ENCODE data around the gene WIZ. TPM values are rescaled to one million over a fixed set of nuclear protein-coding genes. Genes with fewer than 3 reads are reported as not detected.

The WIZ gene
- total and polyA plus RNA-seq, 2 experiments from 2014 or later = 8.9 to 39.5 TPM

GRCh38 chr19:15439821-15440641, 9.7 kb downstream of the WIZ start:
- no peaks in the 10 kb centered on the region for H3K9me3 Mint-ChIP-seq
- H3F3A ChIP-seq (replicated peaks; ENCODE audit: low read depth) = no peaks in the 10 kb centered on the region
- no peak overlapping the region for H3K27ac Mint-ChIP-seq
- no peak overlapping the region for H3K4me3 Mint-ChIP-seq
- H2AFZ ChIP-seq = no peak overlapping the region
- H3K79me2 ChIP-seq (replicated peaks; ENCODE audit: insufficient read depth) = no peaks in the 10 kb centered on the region
- H3K27me3 ChIP-seq (ENCODE audit: insufficient read depth) = no peaks in the 10 kb centered on the region
- H3K4me1 ChIP-seq (ENCODE audit: insufficient read depth) = no peaks in the 10 kb centered on the region
- DNase-seq (ENCODE audit: low spot score) = no peak
- H3K27me3 Mint-ChIP-seq (ENCODE audit: insufficient read depth, low read depth, poor library complexity) = peaks cover 3% of the 10 kb centered on the region
- no peaks in the 10 kb centered on the region for H3K9me2 ChIP-seq (ENCODE audit: insufficient read depth)
- H4K20me1 ChIP-seq (replicated peaks; ENCODE audit: insufficient read depth) = no peaks in the 10 kb centered on the region
- no peak overlapping the region for H3K4me3 ChIP-seq
- ATAC-seq = no peak
- no peak overlapping the region for H3K27ac ChIP-seq (ENCODE audit: low read depth)
- H3K4me2 ChIP-seq = no peak overlapping the region
- no peaks in the 10 kb centered on the region for H3K4me1 Mint-ChIP-seq
- no peak for TF ChIP-seq ZNF331 (CRISPR knock-in tag; IDR thresholded peaks at IDR 0.05; ENCODE audit: low read depth)
- no peaks in the 10 kb centered on the region for H3K36me3 Mint-ChIP-seq (ENCODE audit: low read depth)
- no peaks in the 10 kb centered on the region for H3K36me3 ChIP-seq (ENCODE audit: insufficient read depth)

DNA sequence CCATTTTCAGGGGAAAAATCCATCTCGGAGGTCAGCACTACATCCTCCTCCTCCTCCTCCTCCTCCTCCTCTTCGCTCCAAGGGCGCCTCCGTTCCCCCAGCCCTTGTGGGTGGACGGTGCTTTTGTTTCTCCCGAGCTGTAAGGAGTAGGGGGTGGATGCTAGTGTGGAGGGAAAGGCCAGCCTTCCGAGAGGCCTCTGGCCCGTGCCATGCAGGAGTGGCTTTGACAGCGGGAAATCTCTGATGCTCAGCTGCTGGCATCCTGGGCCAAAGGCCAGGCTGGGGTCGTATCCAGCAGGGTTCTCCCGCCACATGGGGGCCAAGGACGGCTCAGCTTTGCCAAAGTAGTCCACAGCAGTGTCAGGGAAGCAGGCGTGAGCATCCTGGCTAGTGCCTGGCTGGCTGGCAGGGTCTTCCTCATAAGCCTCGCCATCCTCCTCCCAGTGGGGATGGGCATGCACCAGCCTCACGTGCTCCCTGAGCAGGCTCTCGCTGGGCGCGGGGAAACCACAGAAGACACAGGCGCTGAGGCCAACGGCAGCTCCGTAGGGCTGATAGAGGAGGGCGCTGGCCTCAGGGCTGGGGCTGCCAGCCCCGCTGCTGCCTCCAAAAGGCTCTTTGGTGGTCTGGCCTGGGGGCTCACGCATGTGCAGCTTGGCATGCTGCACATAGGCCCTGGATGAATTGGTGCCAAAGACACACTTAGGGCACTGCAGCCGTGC, 10.5 kb downstream of the WIZ start:
- Histone ChIP-seq H3F3A (replicated peaks; ENCODE audit: low read depth) (no peaks in the 10 kb centered on the region), H3K9me2 (ENCODE audit: insufficient read depth) (no peaks in the 10 kb centered on the region), H4K20me1 (replicated peaks; ENCODE audit: insufficient read depth) (no peaks in the 10 kb centered on the region), H3K4me1 (ENCODE audit: insufficient read depth) (no peaks in the 10 kb centered on the region), H3K27ac (ENCODE audit: low read depth) (no peak overlapping the region), H3K27me3 (ENCODE audit: insufficient read depth) (no peaks in the 10 kb centered on the region), H3K4me2 (no peak overlapping the region), H3K36me3 (ENCODE audit: insufficient read depth) (no peaks in the 10 kb centered on the region), H3K4me3 (no peak overlapping the region), H3K79me2 (replicated peaks; ENCODE audit: insufficient read depth) (no peaks in the 10 kb centered on the region), H2AFZ (no peak overlapping the region)
- H3K4me3 Mint-ChIP-seq = no peak overlapping the region
- H3K27me3 Mint-ChIP-seq (ENCODE audit: insufficient read depth, low read depth, poor library complexity) = peaks cover 3% of the 10 kb centered on the region
- no peaks in the 10 kb centered on the region for H3K9me3 Mint-ChIP-seq
- no peak for ATAC-seq
- H3K27ac Mint-ChIP-seq = no peak overlapping the region
- H3K4me1 Mint-ChIP-seq = no peaks in the 10 kb centered on the region
- DNase-seq (ENCODE audit: low spot score) = no peak
- no peaks in the 10 kb centered on the region for H3K36me3 Mint-ChIP-seq (ENCODE audit: low read depth)
- TF ChIP-seq, protein P1, sequence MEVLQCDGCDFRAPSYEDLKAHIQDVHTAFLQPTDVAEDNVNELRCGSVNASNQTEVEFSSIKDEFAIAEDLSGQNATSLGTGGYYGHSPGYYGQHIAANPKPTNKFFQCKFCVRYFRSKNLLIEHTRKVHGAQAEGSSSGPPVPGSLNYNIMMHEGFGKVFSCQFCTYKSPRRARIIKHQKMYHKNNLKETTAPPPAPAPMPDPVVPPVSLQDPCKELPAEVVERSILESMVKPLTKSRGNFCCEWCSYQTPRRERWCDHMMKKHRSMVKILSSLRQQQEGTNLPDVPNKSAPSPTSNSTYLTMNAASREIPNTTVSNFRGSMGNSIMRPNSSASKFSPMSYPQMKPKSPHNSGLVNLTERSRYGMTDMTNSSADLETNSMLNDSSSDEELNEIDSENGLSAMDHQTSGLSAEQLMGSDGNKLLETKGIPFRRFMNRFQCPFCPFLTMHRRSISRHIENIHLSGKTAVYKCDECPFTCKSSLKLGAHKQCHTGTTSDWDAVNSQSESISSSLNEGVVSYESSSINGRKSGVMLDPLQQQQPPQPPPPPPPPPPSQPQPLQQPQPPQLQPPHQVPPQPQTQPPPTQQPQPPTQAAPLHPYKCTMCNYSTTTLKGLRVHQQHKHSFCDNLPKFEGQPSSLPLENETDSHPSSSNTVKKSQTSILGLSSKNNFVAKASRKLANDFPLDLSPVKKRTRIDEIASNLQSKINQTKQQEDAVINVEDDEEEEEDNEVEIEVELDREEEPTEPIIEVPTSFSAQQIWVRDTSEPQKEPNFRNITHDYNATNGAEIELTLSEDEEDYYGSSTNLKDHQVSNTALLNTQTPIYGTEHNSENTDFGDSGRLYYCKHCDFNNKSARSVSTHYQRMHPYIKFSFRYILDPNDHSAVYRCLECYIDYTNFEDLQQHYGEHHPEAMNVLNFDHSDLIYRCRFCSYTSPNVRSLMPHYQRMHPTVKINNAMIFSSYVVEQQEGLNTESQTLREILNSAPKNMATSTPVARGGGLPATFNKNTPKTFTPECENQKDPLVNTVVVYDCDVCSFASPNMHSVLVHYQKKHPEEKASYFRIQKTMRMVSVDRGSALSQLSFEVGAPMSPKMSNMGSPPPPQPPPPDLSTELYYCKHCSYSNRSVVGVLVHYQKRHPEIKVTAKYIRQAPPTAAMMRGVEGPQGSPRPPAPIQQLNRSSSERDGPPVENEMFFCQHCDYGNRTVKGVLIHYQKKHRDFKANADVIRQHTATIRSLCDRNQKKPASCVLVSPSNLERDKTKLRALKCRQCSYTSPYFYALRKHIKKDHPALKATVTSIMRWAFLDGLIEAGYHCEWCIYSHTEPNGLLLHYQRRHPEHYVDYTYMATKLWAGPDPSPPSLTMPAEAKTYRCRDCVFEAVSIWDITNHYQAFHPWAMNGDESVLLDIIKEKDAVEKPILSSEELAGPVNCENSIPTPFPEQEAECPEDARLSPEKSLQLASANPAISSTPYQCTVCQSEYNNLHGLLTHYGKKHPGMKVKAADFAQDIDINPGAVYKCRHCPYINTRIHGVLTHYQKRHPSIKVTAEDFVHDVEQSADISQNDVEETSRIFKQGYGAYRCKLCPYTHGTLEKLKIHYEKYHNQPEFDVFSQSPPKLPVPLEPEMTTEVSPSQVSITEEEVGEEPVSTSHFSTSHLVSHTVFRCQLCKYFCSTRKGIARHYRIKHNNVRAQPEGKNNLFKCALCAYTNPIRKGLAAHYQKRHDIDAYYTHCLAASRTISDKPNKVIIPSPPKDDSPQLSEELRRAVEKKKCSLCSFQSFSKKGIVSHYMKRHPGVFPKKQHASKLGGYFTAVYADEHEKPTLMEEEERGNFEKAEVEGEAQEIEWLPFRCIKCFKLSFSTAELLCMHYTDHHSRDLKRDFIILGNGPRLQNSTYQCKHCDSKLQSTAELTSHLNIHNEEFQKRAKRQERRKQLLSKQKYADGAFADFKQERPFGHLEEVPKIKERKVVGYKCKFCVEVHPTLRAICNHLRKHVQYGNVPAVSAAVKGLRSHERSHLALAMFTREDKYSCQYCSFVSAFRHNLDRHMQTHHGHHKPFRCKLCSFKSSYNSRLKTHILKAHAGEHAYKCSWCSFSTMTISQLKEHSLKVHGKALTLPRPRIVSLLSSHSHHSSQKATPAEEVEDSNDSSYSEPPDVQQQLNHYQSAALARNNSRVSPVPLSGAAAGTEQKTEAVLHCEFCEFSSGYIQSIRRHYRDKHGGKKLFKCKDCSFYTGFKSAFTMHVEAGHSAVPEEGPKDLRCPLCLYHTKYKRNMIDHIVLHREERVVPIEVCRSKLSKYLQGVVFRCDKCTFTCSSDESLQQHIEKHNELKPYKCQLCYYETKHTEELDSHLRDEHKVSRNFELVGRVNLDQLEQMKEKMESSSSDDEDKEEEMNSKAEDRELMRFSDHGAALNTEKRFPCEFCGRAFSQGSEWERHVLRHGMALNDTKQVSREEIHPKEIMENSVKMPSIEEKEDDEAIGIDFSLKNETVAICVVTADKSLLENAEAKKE (CRISPR knock-in tag; IDR thresholded peaks at IDR 0.05) = no peak
- TF ChIP-seq ZNF114 (CRISPR knock-in tag; IDR thresholded peaks at IDR 0.05) = no peak
- TF ChIP-seq, protein P2, sequence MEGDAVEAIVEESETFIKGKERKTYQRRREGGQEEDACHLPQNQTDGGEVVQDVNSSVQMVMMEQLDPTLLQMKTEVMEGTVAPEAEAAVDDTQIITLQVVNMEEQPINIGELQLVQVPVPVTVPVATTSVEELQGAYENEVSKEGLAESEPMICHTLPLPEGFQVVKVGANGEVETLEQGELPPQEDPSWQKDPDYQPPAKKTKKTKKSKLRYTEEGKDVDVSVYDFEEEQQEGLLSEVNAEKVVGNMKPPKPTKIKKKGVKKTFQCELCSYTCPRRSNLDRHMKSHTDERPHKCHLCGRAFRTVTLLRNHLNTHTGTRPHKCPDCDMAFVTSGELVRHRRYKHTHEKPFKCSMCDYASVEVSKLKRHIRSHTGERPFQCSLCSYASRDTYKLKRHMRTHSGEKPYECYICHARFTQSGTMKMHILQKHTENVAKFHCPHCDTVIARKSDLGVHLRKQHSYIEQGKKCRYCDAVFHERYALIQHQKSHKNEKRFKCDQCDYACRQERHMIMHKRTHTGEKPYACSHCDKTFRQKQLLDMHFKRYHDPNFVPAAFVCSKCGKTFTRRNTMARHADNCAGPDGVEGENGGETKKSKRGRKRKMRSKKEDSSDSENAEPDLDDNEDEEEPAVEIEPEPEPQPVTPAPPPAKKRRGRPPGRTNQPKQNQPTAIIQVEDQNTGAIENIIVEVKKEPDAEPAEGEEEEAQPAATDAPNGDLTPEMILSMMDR (conservative IDR thresholded peaks at IDR 0.05; ENCODE audit: low read depth in 2 of 2) = no peak
- no peak for TF ChIP-seq POLR2AphosphoS5 (IDR thresholded peaks at IDR 0.05; ENCODE audit: low read depth)
- no peak for TF ChIP-seq JUNB (IDR thresholded peaks at IDR 0.05; ENCODE audit: unreplicated experiment)
- TF ChIP-seq ZNF331 (CRISPR knock-in tag; IDR thresholded peaks at IDR 0.05; ENCODE audit: low read depth) = no peak
- TF ChIP-seq NANOG (IDR thresholded peaks at IDR 0.05; ENCODE audit: borderline replicate concordance) = no peak
- TF ChIP-seq, protein P3, sequence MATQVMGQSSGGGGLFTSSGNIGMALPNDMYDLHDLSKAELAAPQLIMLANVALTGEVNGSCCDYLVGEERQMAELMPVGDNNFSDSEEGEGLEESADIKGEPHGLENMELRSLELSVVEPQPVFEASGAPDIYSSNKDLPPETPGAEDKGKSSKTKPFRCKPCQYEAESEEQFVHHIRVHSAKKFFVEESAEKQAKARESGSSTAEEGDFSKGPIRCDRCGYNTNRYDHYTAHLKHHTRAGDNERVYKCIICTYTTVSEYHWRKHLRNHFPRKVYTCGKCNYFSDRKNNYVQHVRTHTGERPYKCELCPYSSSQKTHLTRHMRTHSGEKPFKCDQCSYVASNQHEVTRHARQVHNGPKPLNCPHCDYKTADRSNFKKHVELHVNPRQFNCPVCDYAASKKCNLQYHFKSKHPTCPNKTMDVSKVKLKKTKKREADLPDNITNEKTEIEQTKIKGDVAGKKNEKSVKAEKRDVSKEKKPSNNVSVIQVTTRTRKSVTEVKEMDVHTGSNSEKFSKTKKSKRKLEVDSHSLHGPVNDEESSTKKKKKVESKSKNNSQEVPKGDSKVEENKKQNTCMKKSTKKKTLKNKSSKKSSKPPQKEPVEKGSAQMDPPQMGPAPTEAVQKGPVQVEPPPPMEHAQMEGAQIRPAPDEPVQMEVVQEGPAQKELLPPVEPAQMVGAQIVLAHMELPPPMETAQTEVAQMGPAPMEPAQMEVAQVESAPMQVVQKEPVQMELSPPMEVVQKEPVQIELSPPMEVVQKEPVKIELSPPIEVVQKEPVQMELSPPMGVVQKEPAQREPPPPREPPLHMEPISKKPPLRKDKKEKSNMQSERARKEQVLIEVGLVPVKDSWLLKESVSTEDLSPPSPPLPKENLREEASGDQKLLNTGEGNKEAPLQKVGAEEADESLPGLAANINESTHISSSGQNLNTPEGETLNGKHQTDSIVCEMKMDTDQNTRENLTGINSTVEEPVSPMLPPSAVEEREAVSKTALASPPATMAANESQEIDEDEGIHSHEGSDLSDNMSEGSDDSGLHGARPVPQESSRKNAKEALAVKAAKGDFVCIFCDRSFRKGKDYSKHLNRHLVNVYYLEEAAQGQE (IDR thresholded peaks at IDR 0.05; ENCODE audit: unreplicated experiment) = no peak
